H1 (cell line): Measurements from ENCODE around the gene TRABD2B. TPM values are rescaled to one million over a fixed set of nuclear protein-coding genes. Genes with fewer than 3 reads are reported as not detected.

Experiments
- CTCF ChIA-PET: fragments of 300-600 bp; sonication (Branson Sonifier 250); formaldehyde crosslinking; loops from one replicate; lab custom pipeline; 2021; ENCODE audit not compliant: partially characterized antibody; lab: Charles Lee
- POLR2A ChIA-PET: fragments of 300-600 bp; sonication (Branson Sonifier 250); formaldehyde crosslinking; loops from one replicate; lab custom pipeline; 2021; ENCODE audit warnings: inconsistent platforms; ENCODE audit not compliant: partially characterized antibody; lab: Charles Lee
- DNase-seq, 2 experiments: peaks; one replicate each; pipeline versions ENCODE4 v3.0.0 to v3.0.0-alpha.2; 2010 to 2022; ENCODE audit warnings: low spot score in 2 of 2, low read depth in 1 of 2, mixed read lengths in 1 of 2
- FAIRE-seq: peaks from 2 replicates; lab custom pipeline; 2011; peaks lifted over from hg19 to GRCh38; lab: Jason Lieb, UNC
- H2AFZ ChIP-seq: 2 replicates; pipeline ENCODE4 v1.8.1; 2012; ENCODE audit warnings: low read length, inconsistent platforms
- H2AK5ac ChIP-seq: 2 replicates; pipeline ENCODE4 v1.6.1; 2013; ENCODE audit warnings: low read depth, low read length
- H2BK120ac ChIP-seq: replicated peaks from 2 replicates; pipeline ENCODE3; 2013; ENCODE audit warnings: low read depth, low read length, inconsistent platforms
- H2BK12ac ChIP-seq: 2 replicates; pipeline ENCODE4 v1.6.1; 2013; ENCODE audit warnings: low read depth, low read length
- H2BK15ac ChIP-seq: 2 replicates; pipeline ENCODE4 v1.6.1; 2013; ENCODE audit warnings: low read length
- H2BK20ac ChIP-seq: 2 replicates; pipeline ENCODE4 v1.6.1; 2013; ENCODE audit warnings: low read length
- H2BK5ac ChIP-seq: 2 replicates; pipeline ENCODE4 v1.6.1; 2013; ENCODE audit warnings: low read depth, low read length
- H3K14ac ChIP-seq: 2 replicates; pipeline ENCODE4 v1.6.1; 2013; ENCODE audit warnings: inconsistent platforms; ENCODE audit not compliant: insufficient read length
- H3K18ac ChIP-seq: 2 replicates; pipeline ENCODE4 v1.6.1; 2013; ENCODE audit warnings: low read length; ENCODE audit errors: extremely low read depth
- H3K23ac ChIP-seq: 2 replicates; pipeline ENCODE4 v1.6.1; 2013; ENCODE audit warnings: inconsistent platforms; ENCODE audit not compliant: insufficient read length
- H3K23me2 ChIP-seq: 2 replicates; pipeline ENCODE4 v1.6.1; 2013; ENCODE audit warnings: low read depth, low read length
- H3K27ac ChIP-seq: 2 replicates; pipeline ENCODE4 v1.6.1; 2011; ENCODE audit warnings: low read depth, low read length, inconsistent platforms
- H3K27me3 ChIP-seq, 4 experiments: replicated peaks in 1 of 4; 1 replicate in 1 of 4; 2 replicates in 3 of 4; pipeline versions ENCODE4 v1.6.1 to v1.8.1; 2011 to 2013; ENCODE audit warnings: low read length in 3 of 4, mild to moderate bottlenecking in 3 of 4, inconsistent platforms in 2 of 4, mixed read lengths in 2 of 4, moderate library complexity in 1 of 4; ENCODE audit not compliant: control insufficient read depth in 3 of 4, insufficient read depth in 3 of 4; ENCODE audit errors: extremely low read depth in 1 of 4
- H3K36me3 ChIP-seq, 4 experiments: 2 replicates each; pipeline versions ENCODE4 v1.6.1 to v1.8.1; 2011 to 2013; ENCODE audit warnings: mild to moderate bottlenecking in 4 of 4, low read length in 3 of 4, moderate library complexity in 2 of 4, control low read depth in 1 of 4, inconsistent platforms in 1 of 4; ENCODE audit not compliant: insufficient read depth in 4 of 4, control insufficient read depth in 2 of 4
- H3K4ac ChIP-seq: replicated peaks from 2 replicates; pipeline ENCODE3; 2013; ENCODE audit warnings: low read length, low read depth, mixed read lengths, inconsistent platforms; ENCODE audit not compliant: insufficient read length
- H3K4me1 ChIP-seq, 4 experiments: replicated peaks in 1 of 4; 1 replicate in 1 of 4; 2 replicates in 3 of 4; pipeline versions ENCODE4 v1.6.1 to v1.8.1; 2011 to 2013; ENCODE audit warnings: low read length in 3 of 4, inconsistent platforms in 2 of 4, mixed read lengths in 1 of 4; ENCODE audit not compliant: insufficient read depth in 4 of 4, control insufficient read depth in 3 of 4
- H3K4me2 ChIP-seq, 2 experiments: 2 replicates each; pipeline versions ENCODE4 v1.6.1 to v1.8.1; 2011 to 2013; ENCODE audit warnings: low read depth in 2 of 2, low read length in 2 of 2, control low read depth in 1 of 2, inconsistent platforms in 1 of 2, mild to moderate bottlenecking in 1 of 2; ENCODE audit not compliant: insufficient read depth in 1 of 2
- H3K4me3 ChIP-seq, 4 experiments: fragments of 200-600, 300-600 bp in 1 of 4; sonication (generic), shearing (Covaris generic), sonication (Bioruptor Twin) in 1 of 4; 2 replicates each; pipeline versions ENCODE4 v1.5.1 to v1.8.1; 2011 to 2016; ENCODE audit warnings: low read length in 4 of 4, low read depth in 3 of 4, control low read depth in 2 of 4, inconsistent platforms in 2 of 4, mild to moderate bottlenecking in 2 of 4, mixed read lengths in 1 of 4, moderate library complexity in 1 of 4; ENCODE audit not compliant: insufficient read depth in 2 of 4; ENCODE audit errors: extremely low read depth in 1 of 4
- H3K56ac ChIP-seq: replicated peaks from 2 replicates; pipeline ENCODE3; 2013; ENCODE audit warnings: low read depth, mild to moderate bottlenecking, mixed read lengths, low read length, inconsistent platforms; ENCODE audit not compliant: insufficient read length
- H3K79me1 ChIP-seq: 2 replicates; pipeline ENCODE4 v1.6.1; 2013; ENCODE audit warnings: low read depth, low read length, control low read depth
- H3K79me2 ChIP-seq, 2 experiments: 2 replicates each; pipeline versions ENCODE4 v1.6.1 to v1.8.1; 2012 to 2013; ENCODE audit warnings: low read length in 2 of 2, mild to moderate bottlenecking in 2 of 2, inconsistent platforms in 1 of 2; ENCODE audit not compliant: insufficient read depth in 2 of 2, control insufficient read depth in 1 of 2
- H3K9ac ChIP-seq, 4 experiments: replicated peaks in 1 of 4; 1 replicate in 1 of 4; 2 replicates in 3 of 4; pipeline versions ENCODE4 v1.6.1 to v1.8.1; 2011 to 2013; ENCODE audit warnings: low read depth in 3 of 4, low read length in 3 of 4, control low read depth in 2 of 4, mild to moderate bottlenecking in 2 of 4, moderate library complexity in 2 of 4, inconsistent platforms in 1 of 4; ENCODE audit errors: extremely low read depth in 1 of 4
- H3K9me3 ChIP-seq, 2 experiments: 2 replicates each; pipeline versions ENCODE4 v1.6.1 to v1.8.1; 2012 to 2013; ENCODE audit warnings: mild to moderate bottlenecking in 2 of 2, moderate library complexity in 2 of 2, control low read depth in 1 of 2, inconsistent platforms in 1 of 2, low read depth in 1 of 2, low read length in 1 of 2, mixed read lengths in 1 of 2; ENCODE audit not compliant: insufficient read depth in 2 of 2
- H4K20me1 ChIP-seq, 2 experiments: replicated peaks in 1 of 2; 2 replicates each; pipeline versions ENCODE3 to v1.8.1; 2011 to 2013; ENCODE audit warnings: inconsistent platforms in 2 of 2, low read length in 2 of 2, mild to moderate bottlenecking in 1 of 2; ENCODE audit not compliant: insufficient read depth in 2 of 2, control insufficient read depth in 1 of 2
- H4K5ac ChIP-seq: 2 replicates; pipeline ENCODE4 v1.6.1; 2013; ENCODE audit warnings: low read length, low read depth, mixed read lengths, inconsistent platforms; ENCODE audit not compliant: insufficient read length
- H4K8ac ChIP-seq: 2 replicates; pipeline ENCODE4 v1.8.0; 2013; ENCODE audit warnings: mild to moderate bottlenecking, moderate library complexity, low read length, inconsistent platforms; ENCODE audit not compliant: insufficient read depth; ENCODE audit errors: extremely low read depth
- H4K91ac ChIP-seq: replicated peaks from 2 replicates; pipeline ENCODE3; 2013; ENCODE audit warnings: low read length, mixed read lengths, inconsistent platforms; ENCODE audit not compliant: insufficient read length
- TCF12 ChIP-seq: IDR thresholded peaks from 2 replicates; pipeline ENCODE4 v1.6.1; 2011; ENCODE audit warnings: low read depth, mild to moderate bottlenecking, low read length
- WGBS, 2 experiments: shearing (Covaris generic) in 1 of 2; methylation state at CpG; one replicate each; pipeline versions ENCODE4 v1.1.6 to v1.1.7; 2013 to 2015; ENCODE audit warnings: low lambda C conversion rate in 2 of 2, mixed read lengths in 2 of 2, inconsistent platforms in 1 of 2, low coverage in 1 of 2, missing lambda C conversion rate in 1 of 2; ENCODE audit not compliant: insufficient replicate concordance in 2 of 2, insufficient coverage in 1 of 2, insufficient read length in 1 of 2; ENCODE audit errors: extremely low coverage in 1 of 2, missing lambda C conversion rate in 1 of 2; 5-methylcytosine and 5-hydroxymethylcytosine counted together
- polyA plus RNA-seq, 7 experiments: library from polyadenylated mRNA; depleted of rRNA in 3 of 7; stranded (reverse) in 5 of 7; unstranded in 2 of 7; fragments of >200 nt in 5 of 7; fragments of 200-250 nt in 2 of 7; gene quantifications; 1 replicate in 5 of 7; 2 replicates in 1 of 7; 4 replicates in 1 of 7; pipeline versions ENCODE4 v1.2.1 to v1.2.3, GENCODE V29; 2011 to 2013; ENCODE audit warnings: missing spikeins in 2 of 7, mixed read lengths in 2 of 7
- total RNA-seq: library from RNA; stranded (reverse); fragmentation: NEBNext Ultra II Directional; extraction: Animal tissue kit (Norgen Biotek cat#: 25700); gene quantifications from 2 replicates; pipeline ENCODE4 v1.2.1, GENCODE V29; 2021

Gene TRABD2B
- total and polyA plus RNA-seq, 2 of the 8 experiments (the other 6 are each of a cell fraction or from before 2014, with no cell fraction given) = 0.95 to 3.4 TPM

DNA sequence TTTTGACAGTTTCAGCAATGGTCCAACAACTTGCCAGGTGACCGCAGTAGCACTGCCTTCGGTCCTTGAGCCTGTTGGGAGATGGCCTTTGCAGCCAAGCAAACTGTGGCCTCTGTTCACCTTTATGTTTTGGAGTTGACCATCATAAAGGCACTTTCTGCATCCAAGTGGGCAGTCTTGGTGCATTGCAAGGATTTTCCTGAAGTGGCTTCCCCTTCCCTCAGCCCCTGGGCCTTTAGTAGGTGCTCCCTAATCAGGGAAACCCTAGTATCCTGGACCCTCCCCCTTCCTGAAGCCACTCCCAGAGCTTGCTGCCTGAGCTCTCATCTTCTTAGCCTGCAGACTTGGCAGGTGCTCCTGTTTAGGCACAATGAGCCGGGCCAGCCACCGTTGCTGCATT lies 140.2 kb downstream of the TRABD2B start:
- Histone ChIP-seq H3K4me3 (no peak overlapping the region), H2BK15ac (no peak overlapping the region), H3K4ac (no peak overlapping the region), H3K56ac (no peak overlapping the region), H3K23ac (no peak overlapping the region), H2AFZ (no peak overlapping the region), H3K4me2 (no peak overlapping the region), H4K5ac (no peak overlapping the region), H2AK5ac (no peak overlapping the region), H2BK20ac (no peak overlapping the region), H3K79me2 (no peaks in the 10 kb centered on the region), H3K27me3 (no peaks in the 10 kb centered on the region), H2BK5ac (no peak overlapping the region), H3K14ac (no peak overlapping the region), H3K27ac (no peak overlapping the region), H3K23me2 (no peaks in the 10 kb centered on the region), H3K79me1 (no peaks in the 10 kb centered on the region), H3K9ac (no peak overlapping the region), H4K8ac (no peak overlapping the region), H4K20me1 (no peaks in the 10 kb centered on the region), H2BK12ac (no peak overlapping the region), H4K91ac (no peak overlapping the region), H3K36me3 (no peaks in the 10 kb centered on the region), H3K18ac (no peak overlapping the region), H3K9me3 (no peaks in the 10 kb centered on the region), H2BK120ac (no peak overlapping the region), H3K4me1 (no peaks in the 10 kb centered on the region; a peak in 2 of 7 replicates)
- FAIRE-seq (no peak), DNase-seq (no peak)
- ChIA-PET CTCF (interaction anchor here (0.6 to 1.6 kb wide), 2 partner anchors 71 to 80 kb away, joined by 4 read pairs; no protein-coding TSS in a partner anchor), POLR2A (interaction anchor here (0.6 kb wide), 1 partner anchor 37 kb away, joined by 3 read pairs; no protein-coding TSS in a partner anchor)
- WGBS, 2 experiments = 87% methylated on average over 4 of the region's 4 CpGs; no CpG with 5 or more reads in 1 of the 2 experiments
- TF ChIP-seq TCF12 = no peak
